ENCODE measurements around the gene SCPEP1.

DNA sequence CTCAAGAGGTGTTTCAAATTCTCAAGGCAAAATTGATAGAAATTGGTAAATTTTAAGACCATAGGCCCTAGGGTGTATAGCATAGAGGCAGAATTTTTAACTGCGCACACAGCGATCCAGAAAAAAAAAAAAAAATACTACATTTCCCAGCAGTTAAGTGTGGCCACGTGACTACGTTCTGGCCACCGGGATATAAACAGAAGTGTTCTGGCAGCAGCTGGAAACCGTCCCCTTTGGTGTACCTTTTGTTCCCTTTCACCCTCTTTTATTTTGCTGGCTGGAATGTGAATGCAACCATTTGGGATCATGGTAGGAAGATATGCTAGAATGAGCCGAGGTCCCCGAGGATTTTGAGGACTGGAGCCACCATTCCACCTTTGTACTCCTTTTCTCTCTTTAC is 54.4 kb downstream of the SCPEP1 start:
- TF ChIP-seq HDAC6 (IDR thresholded peaks at IDR 0.05; ENCODE audit: unreplicated experiment) (no peak), SIN3A (IDR thresholded peaks at IDR 0.05; ENCODE audit: low read depth, low read length) (no peak), NR2C2 (IDR thresholded peaks at IDR 0.05; ENCODE audit: borderline replicate concordance, control insufficient read depth, insufficient read length, low read depth) (no peak), RAD21 (IDR thresholded peaks at IDR 0.05; ENCODE audit: insufficient read depth, low read depth, low read length) (no peak)
